ENCODE data around the gene MRPL53. TPM values are rescaled to one million over a fixed set of nuclear protein-coding genes. Genes with fewer than 3 reads are reported as not detected.

Gene MRPL53
- total RNA-seq, 2 donors from 2014 or later = 65.7 to 80.7 TPM

- Mint-ChIP-seq H3K27ac (no peak overlapping the region), H3K9me3 (no peaks in the 10 kb centered on the region), H3K4me1 (ENCODE audit: low read depth) (no peaks in the 10 kb centered on the region), H3K4me3 (no peak overlapping the region), H3K27me3 (ENCODE audit: low read depth) (no peaks in the 10 kb centered on the region), H3K36me3 (ENCODE audit: insufficient read depth in 2 of 2) (peaks cover 0 to 4% of the 10 kb centered on the region in 2 donors)
- DNase-seq = no peak
- no peak for ATAC-seq (replicated peaks in 1 of 2)
These were observed 42.7 kb downstream of the MRPL53 start for GRCh38 chr2:74429487-74430451.

GRCh38 chr2:74428675-74429074 is 43.8 kb downstream of the MRPL53 start:
- Mint-ChIP-seq H3K36me3 (ENCODE audit: insufficient read depth in 2 of 2) (peaks cover 0 to 4% of the 10 kb centered on the region in 2 donors), H3K4me3 (no peak overlapping the region), H3K27me3 (ENCODE audit: low read depth) (no peaks in the 10 kb centered on the region), H3K27ac (no peak overlapping the region), H3K9me3 (no peaks in the 10 kb centered on the region), H3K4me1 (ENCODE audit: low read depth) (peaks cover 1% of the 10 kb centered on the region)
- ATAC-seq (replicated peaks in 1 of 2) (no peak), DNase-seq (no peak)

GRCh38 chr2:74427551-74427950 is 44.9 kb downstream of the MRPL53 start:
- no peak overlapping the region for H3K27ac Mint-ChIP-seq
- H3K9me3 Mint-ChIP-seq = no peaks in the 10 kb centered on the region
- no peak for DNase-seq
- H3K27me3 Mint-ChIP-seq (ENCODE audit: low read depth) = no peaks in the 10 kb centered on the region
- H3K4me1 Mint-ChIP-seq (ENCODE audit: low read depth) = peaks cover 13% of the 10 kb centered on the region
- ATAC-seq (replicated peaks in 1 of 2) = no peak
- H3K4me3 Mint-ChIP-seq = no peak overlapping the region
- H3K36me3 Mint-ChIP-seq (ENCODE audit: insufficient read depth in 2 of 2) = peaks cover 2 to 4% of the 10 kb centered on the region in 2 donors

- H3K4me3 Mint-ChIP-seq = no peak overlapping the region
- H3K9me3 Mint-ChIP-seq = no peaks in the 10 kb centered on the region
- no peak overlapping the region for H3K27ac Mint-ChIP-seq
- peaks cover 21% of the 10 kb centered on the region for H3K4me1 Mint-ChIP-seq (ENCODE audit: low read depth)
- H3K36me3 Mint-ChIP-seq (ENCODE audit: insufficient read depth in 2 of 2) = peaks cover 2 to 4% of the 10 kb centered on the region in 2 donors
- H3K27me3 Mint-ChIP-seq (ENCODE audit: low read depth) = no peaks in the 10 kb centered on the region
- no peak for ATAC-seq (replicated peaks in 1 of 2)
- DNase-seq = no peak
These were observed 46.2 kb downstream of the MRPL53 start for GRCh38 chr2:74426181-74426758.

- no peaks in the 10 kb centered on the region for H3K27me3 Mint-ChIP-seq (ENCODE audit: low read depth)
- H3K4me1 Mint-ChIP-seq (ENCODE audit: low read depth) = peaks cover 28% of the 10 kb centered on the region
- no peak overlapping the region for H3K27ac Mint-ChIP-seq
- no peak for ATAC-seq (replicated peaks in 1 of 2)
- no peaks in the 10 kb centered on the region for H3K9me3 Mint-ChIP-seq
- peaks cover 2 to 4% of the 10 kb centered on the region in 2 donors for H3K36me3 Mint-ChIP-seq (ENCODE audit: insufficient read depth in 2 of 2)
- DNase-seq = no peak
- no peak overlapping the region for H3K4me3 Mint-ChIP-seq
These were observed 47.0 kb downstream of the MRPL53 start for GRCh38 chr2:74425523-74425922.

- Mint-ChIP-seq H3K4me3 (no peak overlapping the region), H3K4me1 (ENCODE audit: low read depth) (peaks cover 33% of the 10 kb centered on the region), H3K27me3 (ENCODE audit: low read depth) (no peaks in the 10 kb centered on the region), H3K9me3 (no peaks in the 10 kb centered on the region), H3K27ac (no peak overlapping the region), H3K36me3 (ENCODE audit: insufficient read depth in 2 of 2) (peaks cover 2 to 4% of the 10 kb centered on the region in 2 donors)
- DNase-seq (no peak), ATAC-seq (replicated peaks in 1 of 2) (no peak)
These were observed 47.5 kb downstream of the MRPL53 start for GRCh38 chr2:74424995-74425406.

- Mint-ChIP-seq H3K4me1 (ENCODE audit: low read depth) (peaks cover 37% of the 10 kb centered on the region), H3K27ac (no peak overlapping the region), H3K27me3 (ENCODE audit: low read depth) (no peaks in the 10 kb centered on the region), H3K9me3 (no peaks in the 10 kb centered on the region), H3K36me3 (ENCODE audit: insufficient read depth in 2 of 2) (peaks cover 2 to 4% of the 10 kb centered on the region in 2 donors), H3K4me3 (no peak overlapping the region)
- ATAC-seq (replicated peaks in 1 of 2) = no peak
- no peak for DNase-seq
These were observed 48.1 kb downstream of the MRPL53 start for GRCh38 chr2:74424139-74424992.

- Mint-ChIP-seq H3K27ac (no peak overlapping the region), H3K36me3 (ENCODE audit: insufficient read depth in 2 of 2) (peaks cover 2 to 4% of the 10 kb centered on the region in 2 donors), H3K9me3 (no peaks in the 10 kb centered on the region), H3K4me1 (ENCODE audit: low read depth) (peaks cover 37% of the 10 kb centered on the region), H3K4me3 (peak overlapping the region; percentile 96 to 97), H3K27me3 (ENCODE audit: low read depth) (no peaks in the 10 kb centered on the region)
- ATAC-seq (replicated peaks in 1 of 2) (no peak), DNase-seq (no peak)
These were observed 49.0 kb downstream of the MRPL53 start for GRCh38 chr2:74423231-74424095.

Other genes with a start within 250 kb of the MRPL53 start
- 1 to 10 TPM; 4.4 to 6.5 TPM for gene SLC4A5, start 129.3 kb downstream of the MRPL53 start, total RNA-seq
- gene DCTN1, start 92.4 kb downstream of the MRPL53 start, total RNA-seq = 10 to 100 TPM; 68.9 to 71.4 TPM
- 1 to 10 TPM; 3.7 to 4.9 TPM for gene C2orf81, start 51.1 kb downstream of the MRPL53 start, total RNA-seq
- gene WDR54, start 51.0 kb downstream of the MRPL53 start, total RNA-seq = 10 to 100 TPM; 67.6 to 67.9 TPM
- 1 to 10 TPM; 3.1 to 4.8 TPM for gene RTKN, start 30.7 kb downstream of the MRPL53 start, total RNA-seq
- gene INO80B, start 17.6 kb downstream of the MRPL53 start, total RNA-seq = 10 to 100 TPM; 39.2 to 44.1 TPM
- gene WBP1, start 14.2 kb downstream of the MRPL53 start, total RNA-seq = 10 to 100 TPM; 65.0 to 87.7 TPM
- 10 to 100 TPM; 64.7 to 65.1 TPM for gene MOGS, start 7.3 kb downstream of the MRPL53 start, total RNA-seq
- gene CCDC142, start 10.3 kb upstream of the MRPL53 start, total RNA-seq = 1 to 10 TPM; 9.0 to 9.5 TPM
- 10 to 100 TPM; 41.8 to 43.9 TPM for gene TTC31, start 10.4 kb upstream of the MRPL53 start, total RNA-seq
- 1 to 10 TPM; 1.2 TPM for gene LBX2, start 26.9 kb upstream of the MRPL53 start, total RNA-seq
- gene PCGF1, start 35.0 kb upstream of the MRPL53 start, total RNA-seq = 10 to 100 TPM; 46.9 to 63.1 TPM
- gene TLX2, start 41.8 kb upstream of the MRPL53 start, total RNA-seq = 1 to 10 TPM; 1.4 to 2.4 TPM
- 1 to 10 TPM; 1.5 to 1.9 TPM for gene DQX1, start 53.6 kb upstream of the MRPL53 start, total RNA-seq
- 100 to 1,000 TPM; 128 to 136 TPM for gene AUP1, start 57.0 kb upstream of the MRPL53 start, total RNA-seq
- 10 to 100 TPM; 74.3 to 84.9 TPM for gene HTRA2, start 57.3 kb upstream of the MRPL53 start, total RNA-seq
- gene LOXL3, start 81.3 kb upstream of the MRPL53 start, total RNA-seq = 1 to 10 TPM; 3.1 to 3.6 TPM
- gene DOK1, start 82.0 kb upstream of the MRPL53 start, total RNA-seq = 10 to 100 TPM; 20.6 to 25.6 TPM
- not detected for gene M1AP, start 175.7 kb upstream of the MRPL53 start, total RNA-seq
- gene SEMA4F, start 181.6 kb upstream of the MRPL53 start, total RNA-seq = 1 to 10 TPM; 6.4 to 9.7 TPM